Activated CD8-positive, alpha-beta T cell treated with anti-CD3 and anti-CD28 coated beads for 36 hours (primary cell): ENCODE data around the gene COL6A2. TPM values are rescaled to one million over a fixed set of nuclear protein-coding genes. Genes with fewer than 3 reads are reported as not detected.

Source experiments
- ATAC-seq: fragments of 200-7000 bp; cut with Tn5 transposase; one replicate; pipeline ENCODE4 v1.10.0; 2021; ENCODE audit warnings: mild to moderate bottlenecking, moderate library complexity
- CTCF ChIA-PET: fragments of 350-600 bp; sonication (Branson Sonifier 250); formaldehyde crosslinking; loops from one replicate; lab custom pipeline; 2021; ENCODE audit warnings: antibody characterized with exemption; lab: Charles Lee
- POLR2A ChIA-PET: fragments of 350-600 bp; sonication (Branson Sonifier 250); formaldehyde crosslinking; loops from one replicate; lab custom pipeline; 2021; ENCODE audit warnings: antibody characterized with exemption; lab: Charles Lee
- DNase-seq: peaks from one replicate; pipeline ENCODE4 v3.0.0-alpha.2; 2020
- H3K27ac Mint-ChIP-seq: one replicate; pipeline ENCODE4 v1.8.0; 2021; ENCODE audit warnings: mild to moderate bottlenecking, mixed read lengths
- H3K27me3 Mint-ChIP-seq: one replicate; pipeline ENCODE4 v1.8.0; 2021; ENCODE audit warnings: mixed read lengths
- H3K36me3 Mint-ChIP-seq: one replicate; pipeline ENCODE4 v1.8.0; 2021; ENCODE audit warnings: low read depth, mixed read lengths
- H3K4me1 Mint-ChIP-seq: one replicate; pipeline ENCODE4 v1.8.0; 2021; ENCODE audit warnings: low read depth, mixed read lengths
- H3K4me3 Mint-ChIP-seq: one replicate; pipeline ENCODE4 v1.8.0; 2021; ENCODE audit warnings: mild to moderate bottlenecking, moderate library complexity, mixed read lengths
- H3K9me3 Mint-ChIP-seq: one replicate; pipeline ENCODE4 v1.8.0; 2021; ENCODE audit warnings: mixed read lengths
- intact Hi-C: fragments of 100-400 bp; cut with micrococcal nuclease; formaldehyde crosslinking; loops from one replicate; pipeline ENCODE4 v1.10.0; 2022
- total RNA-seq, 2 experiments: library from RNA; stranded (reverse); gene quantifications; one replicate each; pipeline ENCODE4 v1.2.3, GENCODE V29; 2021
- TF ChIP-seq, protein P1 (sequence below): fragments of 200-600 bp; IDR thresholded peaks from one replicate; pipeline ENCODE4 v1.8.0; 2022; ENCODE audit warnings: antibody characterized with exemption, mild to moderate bottlenecking

The COL6A2 gene
- total RNA-seq, 2 experiments from 2014 or later = 25.0 to 25.3 TPM

DNA sequence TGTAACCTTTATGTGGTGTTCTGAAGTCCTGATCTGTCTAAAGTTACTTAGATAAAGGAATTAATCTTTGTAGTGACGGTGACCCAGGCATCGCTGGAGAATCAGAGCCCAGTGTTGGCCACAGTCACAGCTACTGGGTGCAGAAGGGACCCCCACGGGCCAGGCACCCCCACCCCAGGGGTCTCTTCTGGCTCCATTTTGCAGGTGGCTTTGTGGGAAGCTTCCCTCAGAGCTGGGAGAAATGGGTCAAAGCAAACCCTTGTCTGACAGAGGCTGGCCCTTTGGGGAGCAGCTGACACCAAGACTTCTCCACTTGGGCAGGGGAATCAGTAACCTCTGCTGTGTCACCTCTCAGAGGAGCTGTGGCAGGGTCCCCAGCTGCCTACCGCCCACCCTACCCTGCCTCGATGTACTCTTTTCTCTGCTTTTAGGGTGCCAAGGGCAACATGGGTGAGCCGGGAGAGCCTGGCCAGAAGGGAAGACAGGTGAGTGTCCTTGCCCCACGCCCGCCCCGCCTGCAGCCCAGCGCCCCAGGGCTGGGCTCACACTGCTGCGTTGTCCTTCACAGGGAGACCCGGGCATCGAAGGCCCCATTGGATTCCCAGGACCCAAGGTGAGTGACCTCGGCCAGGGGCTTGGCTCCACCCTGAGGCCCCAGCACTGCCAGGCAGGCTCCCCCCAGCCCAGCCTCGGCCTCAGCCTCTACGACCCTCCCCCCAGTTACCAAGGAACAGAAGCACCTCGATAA lies 17.7 kb downstream of the COL6A2 start:
- Mint-ChIP-seq H3K36me3 (peaks cover 11% of the 10 kb centered on the region), H3K4me3 (no peak overlapping the region), H3K4me1 (no peaks in the 10 kb centered on the region), H3K9me3 (no peaks in the 10 kb centered on the region), H3K27ac (no peak overlapping the region), H3K27me3 (no peaks in the 10 kb centered on the region)
- TF ChIP-seq, protein P1, sequence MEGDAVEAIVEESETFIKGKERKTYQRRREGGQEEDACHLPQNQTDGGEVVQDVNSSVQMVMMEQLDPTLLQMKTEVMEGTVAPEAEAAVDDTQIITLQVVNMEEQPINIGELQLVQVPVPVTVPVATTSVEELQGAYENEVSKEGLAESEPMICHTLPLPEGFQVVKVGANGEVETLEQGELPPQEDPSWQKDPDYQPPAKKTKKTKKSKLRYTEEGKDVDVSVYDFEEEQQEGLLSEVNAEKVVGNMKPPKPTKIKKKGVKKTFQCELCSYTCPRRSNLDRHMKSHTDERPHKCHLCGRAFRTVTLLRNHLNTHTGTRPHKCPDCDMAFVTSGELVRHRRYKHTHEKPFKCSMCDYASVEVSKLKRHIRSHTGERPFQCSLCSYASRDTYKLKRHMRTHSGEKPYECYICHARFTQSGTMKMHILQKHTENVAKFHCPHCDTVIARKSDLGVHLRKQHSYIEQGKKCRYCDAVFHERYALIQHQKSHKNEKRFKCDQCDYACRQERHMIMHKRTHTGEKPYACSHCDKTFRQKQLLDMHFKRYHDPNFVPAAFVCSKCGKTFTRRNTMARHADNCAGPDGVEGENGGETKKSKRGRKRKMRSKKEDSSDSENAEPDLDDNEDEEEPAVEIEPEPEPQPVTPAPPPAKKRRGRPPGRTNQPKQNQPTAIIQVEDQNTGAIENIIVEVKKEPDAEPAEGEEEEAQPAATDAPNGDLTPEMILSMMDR = no peak
- ATAC-seq (no peak), DNase-seq (no peak)
- ChIA-PET POLR2A (no interaction called here), CTCF (no interaction called here)
- intact Hi-C loops = no loop called here

DNA sequence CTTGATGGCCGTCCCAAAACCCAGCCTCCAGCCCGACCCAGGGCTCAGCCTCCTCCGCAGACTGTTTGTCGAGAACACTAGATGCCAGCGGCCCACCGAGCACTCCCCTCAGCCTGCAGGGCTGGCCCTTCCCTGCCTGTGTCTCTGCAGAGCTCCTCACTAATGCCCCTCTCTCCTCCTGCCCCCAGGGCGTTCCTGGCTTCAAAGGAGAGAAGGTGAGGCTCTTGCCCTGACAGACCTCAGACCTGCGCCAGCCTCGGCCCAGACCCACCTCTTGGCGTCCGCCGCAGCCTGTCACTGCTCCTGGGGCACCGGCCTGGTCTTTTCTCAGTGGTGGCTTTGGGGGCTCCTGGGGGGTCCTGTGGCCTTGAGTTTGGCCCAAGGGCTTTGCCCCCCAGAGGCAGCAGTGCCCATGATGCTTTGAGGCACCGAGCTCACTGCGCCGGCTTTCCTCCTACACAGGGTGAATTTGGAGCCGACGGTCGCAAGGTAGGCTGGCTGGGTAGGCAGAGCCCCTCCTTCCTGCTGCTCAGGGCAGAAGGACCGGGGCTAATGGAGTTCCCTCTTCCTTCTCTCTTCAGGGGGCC lies 18.4 kb downstream of the COL6A2 start:
- intact Hi-C loops = no loop called here
- H3K27me3 Mint-ChIP-seq = no peaks in the 10 kb centered on the region
- TF ChIP-seq, protein P1 = no peak
- DNase-seq = no peak
- ChIA-PET POLR2A (no interaction called here), CTCF (no interaction called here)
- no peak overlapping the region for H3K27ac Mint-ChIP-seq
- no peak for ATAC-seq
- no peaks in the 10 kb centered on the region for H3K4me1 Mint-ChIP-seq
- H3K36me3 Mint-ChIP-seq = peaks cover 11% of the 10 kb centered on the region
- no peaks in the 10 kb centered on the region for H3K9me3 Mint-ChIP-seq
- H3K4me3 Mint-ChIP-seq = no peak overlapping the region

DNA sequence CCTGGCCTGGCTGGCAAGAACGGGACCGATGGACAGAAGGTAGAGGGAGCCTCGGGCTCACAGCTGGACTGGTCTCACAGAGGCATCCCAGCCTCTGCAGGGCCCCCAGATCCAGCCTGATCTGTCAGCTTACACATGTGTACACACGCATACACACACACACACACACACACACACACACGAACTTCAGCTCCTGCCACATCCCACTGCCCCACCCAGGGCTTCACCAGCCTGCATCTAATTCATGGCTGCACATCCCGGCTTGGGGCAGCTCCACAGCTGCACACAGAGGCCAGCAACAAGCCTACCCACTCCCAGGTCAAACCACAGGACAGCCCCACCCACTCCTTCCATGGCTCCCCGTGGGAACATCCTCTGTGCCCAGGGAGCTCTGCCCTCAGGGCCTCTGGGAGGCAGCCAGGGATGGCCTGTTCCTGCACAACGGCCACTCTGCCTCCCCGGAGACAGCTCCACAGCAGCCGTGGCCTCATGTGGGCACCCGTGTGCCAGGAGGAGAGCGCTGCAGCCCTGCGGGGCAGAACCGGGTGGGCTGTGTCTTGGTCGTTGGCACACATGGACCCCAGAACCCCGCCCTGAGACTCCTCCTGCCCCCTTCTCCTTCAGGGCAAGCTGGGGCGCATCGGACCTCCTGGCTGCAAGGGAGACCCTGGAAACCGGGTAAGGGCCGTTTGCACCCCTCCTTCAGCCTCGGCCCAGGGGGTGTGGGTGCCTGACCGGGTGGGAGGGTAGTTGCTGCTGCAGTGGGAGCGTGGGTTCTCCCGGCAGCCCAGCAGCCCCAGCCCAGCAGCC lies 19.1 kb downstream of the COL6A2 start:
- Mint-ChIP-seq H3K4me3 (no peak overlapping the region), H3K9me3 (no peaks in the 10 kb centered on the region), H3K36me3 (peaks cover 11% of the 10 kb centered on the region), H3K27me3 (no peaks in the 10 kb centered on the region), H3K27ac (no peak overlapping the region), H3K4me1 (no peaks in the 10 kb centered on the region)
- no peak for ATAC-seq
- TF ChIP-seq, protein P1 = no peak
- POLR2A ChIA-PET = interaction anchor here (0.6 to 1.4 kb wide), 4 partner anchors 9 to 143 kb away, joined by 3 read pairs; no protein-coding TSS in a partner anchor
- intact Hi-C loops = no loop called here
- CTCF ChIA-PET = no interaction called here
- no peak for DNase-seq

DNA sequence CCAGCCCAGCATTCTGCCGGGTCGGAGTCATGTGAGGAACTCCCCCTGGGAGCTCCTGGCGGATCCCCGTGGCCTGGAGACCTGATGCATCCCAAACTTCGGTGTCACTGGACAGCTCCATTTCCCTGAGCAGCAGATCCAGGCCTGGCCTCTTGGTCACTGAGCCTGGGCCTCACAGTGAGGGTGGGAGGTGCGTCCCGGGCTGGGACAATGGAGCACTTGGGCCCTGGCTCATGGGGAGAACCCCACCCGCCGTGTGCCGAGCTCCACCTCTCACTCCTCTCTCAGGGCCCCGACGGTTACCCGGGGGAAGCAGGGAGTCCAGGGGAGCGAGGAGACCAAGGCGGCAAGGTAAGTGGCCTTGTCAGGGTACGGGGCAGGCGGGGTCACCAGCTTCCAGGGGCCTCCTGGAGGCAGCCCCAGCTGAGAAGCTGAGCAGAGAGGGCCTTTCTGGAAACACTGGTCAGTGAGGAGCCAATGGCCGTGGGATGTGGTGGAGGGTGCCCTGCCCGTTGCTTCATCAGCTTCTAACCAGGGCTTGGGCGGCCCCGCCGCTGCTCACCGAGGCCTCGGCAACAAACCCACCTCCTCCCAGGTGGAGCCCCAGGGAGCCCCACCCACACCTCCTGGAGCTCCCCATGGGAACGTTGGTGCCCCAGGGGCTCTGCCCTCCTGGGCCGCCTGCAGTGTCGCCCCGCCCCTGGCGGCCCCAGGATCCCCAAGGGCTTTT lies 19.8 kb downstream of the COL6A2 start:
- no peaks in the 10 kb centered on the region for H3K9me3 Mint-ChIP-seq
- DNase-seq = no peak
- ChIA-PET POLR2A (interaction anchor here (0.6 to 1.4 kb wide), 4 partner anchors 10 to 144 kb away, joined by 3 read pairs; no protein-coding TSS in a partner anchor), CTCF (no interaction called here)
- TF ChIP-seq, protein P1 = no peak
- no peaks in the 10 kb centered on the region for H3K27me3 Mint-ChIP-seq
- H3K4me3 Mint-ChIP-seq = no peak overlapping the region
- no peaks in the 10 kb centered on the region for H3K4me1 Mint-ChIP-seq
- intact Hi-C loops = no loop called here
- ATAC-seq = no peak
- peaks cover 11% of the 10 kb centered on the region for H3K36me3 Mint-ChIP-seq
- H3K27ac Mint-ChIP-seq = no peak overlapping the region
